SKM-1 treated with dmso at 0.1 percent for 144 hours (cell line): ENCODE data around the gene ENTPD8.
"Not testable (repeated sequence)": the region's sequence is repeated elsewhere in the genome, so short reads cannot be mapped to it uniquely, and the experiment has no call there.

Experiments used
- DNase-seq: peaks from one replicate; lab custom pipeline; 2025; ENCODE audit not compliant: unreplicated experiment; lab: John Stamatoyannopoulos, UW

The ENTPD8 gene

DNA sequence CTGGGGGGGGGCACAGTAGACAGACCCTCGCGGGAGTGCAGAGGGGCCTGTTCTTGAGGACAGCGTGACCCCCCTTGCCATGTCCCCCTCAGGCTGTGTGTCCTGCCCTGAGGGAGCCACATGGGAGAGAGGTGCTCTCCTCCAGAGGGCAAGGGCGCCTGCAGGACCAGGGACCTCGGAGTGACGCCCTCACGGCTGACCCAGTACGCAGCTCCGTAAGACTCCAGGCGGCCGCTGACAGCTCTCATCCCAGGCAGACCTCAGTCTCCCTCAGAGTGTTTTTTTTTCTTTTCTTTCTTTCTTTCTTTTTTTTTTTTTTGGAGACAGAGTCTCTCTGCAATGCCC lies 45.5 kb downstream of the ENTPD8 start:
- no peak for DNase-seq

DNA sequence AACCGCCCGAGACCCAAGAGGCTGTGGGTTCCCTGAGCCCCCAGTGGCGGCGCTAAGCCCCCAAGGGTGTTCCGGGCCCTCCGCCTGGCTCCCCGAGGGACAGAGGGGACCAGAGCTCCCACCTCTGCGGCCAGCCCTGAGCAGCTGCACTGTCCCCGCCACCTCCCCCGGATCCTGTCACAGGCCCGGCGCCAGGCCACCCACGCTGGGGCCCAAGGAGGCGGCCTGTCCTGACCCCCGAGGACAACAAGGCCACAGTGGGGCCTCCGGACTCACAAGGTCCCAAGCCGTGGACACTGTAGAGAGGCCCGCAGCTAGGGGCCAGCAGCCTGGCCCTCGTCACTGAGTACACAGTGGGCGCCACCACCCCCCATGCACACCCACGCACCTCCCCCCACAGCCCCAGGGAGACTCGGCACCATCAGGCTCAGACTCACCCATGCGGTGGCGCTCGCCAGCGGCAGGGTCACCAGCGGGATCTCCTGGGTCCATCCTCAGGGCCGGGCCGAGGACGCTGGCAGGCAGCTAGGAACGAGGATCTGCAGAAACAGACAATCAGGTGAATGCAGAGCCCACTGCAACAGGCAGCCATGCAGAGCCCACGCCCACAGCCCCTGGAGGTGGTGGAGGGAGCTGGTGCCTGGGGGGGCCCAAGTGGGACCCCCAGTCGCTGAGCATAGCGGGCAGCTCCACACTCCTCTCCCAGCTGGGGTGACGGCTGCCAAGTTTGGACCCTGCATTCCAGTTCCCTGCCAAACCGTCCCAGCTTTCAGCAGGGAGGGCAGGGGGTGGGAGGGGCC lies 46.1 kb downstream of the ENTPD8 start:
- DNase-seq, result no peak

DNA sequence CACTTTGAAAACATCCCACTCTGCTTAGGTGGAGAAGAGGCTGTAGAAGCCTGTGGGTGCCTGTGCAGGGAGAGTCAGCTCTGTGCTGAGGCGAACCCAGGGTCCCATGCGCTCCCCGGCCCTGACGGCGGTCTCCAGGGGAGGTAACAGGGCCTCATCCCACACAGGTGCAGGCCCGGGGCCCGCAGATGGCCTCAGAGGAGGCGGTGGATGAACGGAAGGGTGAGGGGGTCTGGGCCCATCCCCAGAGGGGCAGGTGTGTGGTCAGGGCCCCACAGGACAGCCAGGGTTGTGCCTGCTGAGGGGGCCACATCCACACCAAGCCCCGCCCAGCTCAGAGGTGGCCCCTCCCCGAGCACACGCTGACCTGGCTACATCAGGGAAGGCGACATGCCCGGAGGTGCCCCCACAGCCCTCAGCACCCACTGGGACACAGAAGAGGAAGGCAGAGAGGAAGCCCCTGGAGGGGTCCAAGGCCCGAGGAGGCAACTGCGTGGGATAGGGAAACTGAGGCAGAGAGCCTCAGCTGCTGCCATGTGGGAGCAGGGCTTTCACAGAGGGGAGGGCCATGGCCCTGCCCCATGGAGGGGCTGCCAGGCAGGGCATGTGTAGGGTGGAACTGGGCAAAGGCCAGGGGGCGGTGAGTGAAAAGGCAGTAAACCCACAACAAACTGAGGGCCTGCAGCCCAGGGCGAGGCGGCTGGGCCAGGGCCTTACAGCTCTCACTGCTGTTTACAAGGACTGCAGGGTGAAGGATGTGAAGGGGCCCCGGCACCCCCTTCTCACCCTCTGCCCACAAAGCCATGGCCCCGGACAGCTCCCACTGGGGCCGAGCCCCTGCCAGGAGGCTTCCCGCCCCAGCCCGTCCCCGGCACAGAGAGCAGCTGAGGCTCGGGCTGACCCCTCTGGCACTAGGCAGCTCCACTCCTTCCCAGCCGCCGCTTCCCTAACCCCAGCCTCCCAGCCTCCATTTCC lies 47.7 kb downstream of the ENTPD8 start:
- DNase-seq, result no peak

DNA sequence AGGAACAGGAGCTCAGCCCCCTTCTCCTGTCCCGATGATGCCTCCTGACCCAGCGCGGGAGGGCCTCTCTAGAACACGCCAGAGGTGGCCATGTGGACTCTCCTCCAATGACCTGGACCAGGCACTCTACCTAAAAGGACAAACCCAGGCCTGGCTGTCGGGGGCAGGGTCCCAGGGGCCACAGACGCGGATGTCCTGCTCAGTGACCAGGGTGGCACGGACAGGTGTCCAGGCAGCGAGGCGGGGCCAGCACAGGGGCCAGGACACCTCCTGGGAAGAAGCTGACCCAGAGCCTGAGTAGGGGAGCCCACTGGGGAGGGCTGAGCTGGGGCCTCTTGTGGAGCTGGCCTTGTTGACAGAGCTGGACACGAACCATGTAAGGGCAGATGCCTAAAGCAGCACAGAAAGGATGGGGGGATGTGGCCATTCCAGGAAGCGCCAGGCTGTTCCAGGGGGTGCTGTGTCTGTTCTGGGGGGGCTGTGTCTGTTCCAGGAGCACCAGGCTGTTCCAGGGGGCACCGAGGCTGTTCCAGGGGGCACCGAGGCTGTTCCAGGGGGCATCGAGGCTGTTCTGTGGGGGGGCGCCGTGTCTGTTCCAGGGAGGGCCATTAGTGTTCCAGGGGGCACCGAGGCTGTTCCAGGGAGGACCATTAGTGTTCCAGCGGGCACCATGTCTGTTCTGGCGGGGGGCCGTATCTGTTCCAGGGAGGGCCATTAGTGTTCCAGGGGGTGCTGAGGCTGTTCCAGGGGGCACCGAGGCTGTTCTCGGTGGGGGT lies 48.7 kb downstream of the ENTPD8 start:
- no peak for DNase-seq

DNA sequence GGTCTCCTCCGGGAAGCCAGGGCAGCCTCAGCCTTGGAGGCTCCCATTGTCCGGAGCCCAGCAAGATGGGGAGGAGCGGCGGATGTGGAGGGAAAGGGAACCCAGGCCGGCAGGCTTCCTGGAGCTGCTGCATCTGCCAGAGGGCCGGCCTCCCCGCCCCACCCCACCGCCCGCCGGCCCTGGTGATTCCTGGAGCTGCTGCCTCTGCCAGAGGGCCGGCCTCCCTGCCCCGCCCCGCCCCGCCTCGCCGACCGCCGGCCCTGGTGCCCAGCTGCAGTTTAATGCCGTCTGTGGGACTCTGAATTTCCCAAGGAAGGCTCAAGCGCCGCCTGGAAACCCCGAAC lies 49.8 kb downstream of the ENTPD8 start:
- no peak for DNase-seq

DNA sequence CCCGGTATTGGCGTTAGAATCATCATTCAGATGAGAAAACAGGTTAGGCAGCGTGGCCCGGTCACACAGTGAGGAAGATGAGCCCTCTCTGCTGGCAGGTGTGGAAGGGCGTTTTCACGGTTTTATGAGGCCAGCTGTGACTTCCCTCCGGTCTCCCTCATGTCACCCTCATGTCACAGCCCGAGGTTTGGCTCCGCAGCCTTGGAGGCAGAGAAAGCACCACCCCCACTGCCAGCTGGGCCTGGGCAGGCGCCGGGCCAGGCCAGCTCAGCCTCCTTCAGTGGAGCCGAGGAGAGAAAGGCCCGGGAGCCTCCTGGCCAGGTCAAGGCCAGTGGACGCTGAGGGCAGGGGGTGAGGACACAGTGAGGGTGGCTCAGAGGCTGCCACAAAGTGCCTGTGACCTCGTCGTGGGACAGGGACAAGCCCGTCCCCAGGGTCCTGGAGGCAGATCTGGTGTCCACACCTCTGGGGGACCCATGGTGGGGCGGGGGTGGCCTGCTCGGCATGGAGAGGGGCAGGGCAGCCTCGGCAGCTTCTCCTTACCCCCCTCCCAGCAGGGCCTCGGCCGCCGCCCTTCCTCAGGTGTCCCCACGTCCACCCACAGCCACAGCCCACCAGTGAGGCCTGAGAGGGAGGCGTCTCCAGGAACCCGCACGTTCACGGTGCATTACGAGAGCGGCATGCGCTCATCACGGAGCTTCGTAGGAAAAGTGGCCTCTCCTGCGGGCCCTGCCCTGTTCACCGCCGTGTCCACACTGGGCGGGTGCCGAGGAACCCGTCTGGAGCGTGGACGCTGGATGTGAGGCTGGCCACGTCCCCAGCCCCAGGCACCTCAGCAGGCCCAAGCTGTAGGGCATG lies 50.4 kb downstream of the ENTPD8 start:
- DNase-seq, result no peak

DNA sequence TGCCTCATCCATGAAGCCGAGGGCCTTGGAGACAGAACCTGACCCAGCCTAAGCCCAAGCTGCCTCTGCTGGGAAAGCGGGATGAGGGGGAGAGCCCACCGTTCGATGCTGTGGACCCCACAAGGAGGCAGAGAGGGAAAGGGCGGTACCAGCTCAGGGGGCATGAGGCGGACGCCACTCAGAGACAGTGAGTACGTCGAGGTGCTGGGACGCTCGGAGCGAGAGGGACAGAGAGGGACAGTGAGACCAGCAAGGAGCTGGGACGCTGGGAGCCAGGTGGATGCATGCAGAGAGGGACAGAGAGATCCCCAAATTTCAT lies 51.8 kb downstream of the ENTPD8 start:
- no peak for DNase-seq

DNA sequence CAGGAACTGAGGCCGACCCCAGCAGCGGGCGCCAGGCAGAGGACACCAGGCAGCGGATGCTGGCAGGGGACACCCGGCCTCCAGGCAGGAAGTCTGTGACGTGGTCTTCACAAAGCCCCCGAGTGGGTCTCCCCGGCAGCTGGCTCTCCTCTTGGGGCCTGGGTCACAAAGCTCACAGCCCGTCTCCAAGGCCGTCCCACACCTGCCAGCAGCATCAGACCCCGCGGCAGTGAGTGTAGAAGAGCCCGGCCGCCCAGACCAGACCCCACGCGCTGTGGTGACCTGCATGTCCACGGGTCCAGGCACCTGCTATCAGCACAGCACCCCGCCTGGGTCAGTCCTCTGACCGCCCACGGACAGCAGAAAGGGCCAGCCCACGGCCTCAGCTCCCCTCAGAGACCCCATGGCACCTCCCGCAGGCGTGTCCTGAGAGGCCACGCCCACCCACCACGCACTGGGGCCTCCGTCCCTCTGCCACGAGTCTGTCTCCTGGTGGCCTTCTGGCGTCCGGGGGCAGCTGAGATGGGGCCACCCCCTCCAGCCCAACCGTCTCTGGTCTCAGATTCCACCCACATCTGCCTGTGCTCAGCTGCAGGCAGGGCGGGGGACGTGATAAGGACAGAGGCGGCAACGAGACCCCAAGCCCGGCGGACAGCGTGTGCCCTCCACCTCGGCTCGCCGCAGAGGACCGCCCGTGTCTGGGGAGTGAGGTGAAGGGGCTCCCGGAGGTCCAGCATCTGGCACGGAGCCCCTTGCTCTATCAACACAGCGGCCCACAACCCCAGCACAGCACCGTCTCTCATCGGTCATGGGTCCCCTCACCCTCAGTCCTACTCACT lies 52.3 kb downstream of the ENTPD8 start:
- no peak for DNase-seq

DNA sequence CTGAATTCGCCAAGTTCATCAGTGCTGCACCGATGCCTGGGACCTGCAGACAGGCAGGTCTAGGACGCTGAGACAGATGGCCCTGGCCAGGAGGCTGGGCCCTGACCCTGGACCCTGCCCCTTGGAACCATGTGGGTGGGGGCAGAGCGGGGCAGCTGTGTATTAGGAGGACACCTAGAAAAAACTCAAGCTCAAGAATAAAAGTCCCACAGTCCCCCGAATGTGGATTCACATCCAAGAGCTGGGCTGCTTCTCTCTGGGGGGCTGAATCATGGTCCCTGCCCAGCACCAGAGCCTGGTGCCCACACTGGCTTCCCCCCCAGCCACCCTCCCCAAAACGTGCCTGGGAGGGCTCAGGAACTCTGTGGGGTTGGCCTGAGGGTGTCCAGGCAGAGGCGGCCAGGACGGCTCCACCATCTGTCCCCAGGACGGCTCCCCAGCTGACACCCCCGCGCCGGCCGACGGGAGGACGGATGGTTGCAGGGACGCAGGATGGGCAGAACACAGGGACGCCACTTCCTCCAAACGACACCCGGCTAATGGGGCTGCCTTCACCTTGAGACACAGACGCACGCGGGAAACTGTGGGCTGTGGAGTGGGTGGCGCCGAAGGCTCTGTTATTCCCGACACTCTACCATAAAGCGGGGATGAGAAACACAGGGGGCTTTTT lies 53.1 kb downstream of the ENTPD8 start:
- DNase-seq, result no peak

DNA sequence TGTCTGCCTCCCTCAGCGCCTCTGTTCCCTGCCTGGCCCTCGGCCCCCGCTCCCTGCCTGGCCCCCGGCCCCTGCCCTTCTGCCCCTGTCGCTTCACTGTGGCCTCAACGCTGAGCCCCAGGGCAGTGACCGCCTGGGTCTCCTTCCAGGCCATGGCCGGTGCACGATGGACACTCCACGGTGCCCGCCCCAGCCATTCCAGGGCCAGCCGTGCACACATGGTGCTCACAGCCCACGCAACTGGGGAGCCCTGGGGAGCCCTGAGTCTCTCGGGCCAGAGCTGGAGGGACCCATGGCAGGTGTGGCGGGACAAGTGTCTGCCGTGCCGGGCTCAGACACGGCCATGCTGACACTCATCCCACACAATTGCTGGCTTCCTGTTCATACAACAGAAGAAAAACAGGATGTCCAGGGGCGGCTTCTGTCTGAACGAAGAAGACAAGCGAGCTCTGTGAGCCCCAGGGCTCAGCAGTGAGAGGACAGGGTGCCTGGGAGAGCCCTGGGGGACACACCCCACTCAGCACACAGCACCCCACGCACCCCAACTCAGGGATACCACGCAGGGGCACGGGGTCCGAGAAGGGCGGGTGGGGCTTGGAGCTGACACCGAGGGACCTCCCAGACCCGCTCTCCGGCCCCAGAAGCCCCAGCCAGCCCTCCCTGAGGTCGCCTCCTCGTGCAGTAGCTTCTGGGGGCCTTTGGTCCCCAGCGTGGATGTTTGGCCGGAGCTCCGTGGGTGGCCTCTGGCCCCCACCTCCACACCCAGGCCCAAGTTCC lies 53.9 kb downstream of the ENTPD8 start:
- no peak for DNase-seq

DNA sequence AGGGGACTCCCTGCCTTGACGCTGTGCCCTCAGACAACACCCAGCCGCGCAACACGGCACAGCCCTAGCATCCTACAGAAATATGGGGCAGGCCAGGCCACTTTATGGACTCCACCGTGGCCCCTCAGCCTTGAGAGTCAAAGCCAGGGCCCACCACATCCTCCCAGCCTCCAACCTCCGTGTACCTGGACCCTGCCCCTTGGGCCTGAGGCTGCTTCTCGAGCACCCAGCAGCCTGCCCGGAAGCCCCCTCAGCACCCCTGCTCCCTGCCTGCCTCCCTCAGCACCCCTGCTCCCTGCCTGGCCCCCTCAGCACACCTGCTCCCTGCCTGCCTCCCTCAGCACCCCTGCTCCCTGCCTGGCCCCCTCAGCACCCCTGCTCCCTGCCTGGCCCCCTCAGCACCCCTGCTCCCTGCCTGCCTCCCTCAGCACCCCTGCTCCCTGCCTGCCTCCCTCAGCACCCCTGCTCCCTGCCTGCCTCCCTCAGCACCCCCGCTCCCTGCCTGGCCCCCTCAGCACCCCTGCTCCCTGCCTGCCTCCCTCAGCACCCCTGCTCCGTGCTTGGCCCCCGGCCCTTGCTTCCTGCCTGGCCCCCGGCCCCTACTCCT lies 54.5 kb downstream of the ENTPD8 start:
- DNase-seq, result not testable (repeated sequence)

DNA sequence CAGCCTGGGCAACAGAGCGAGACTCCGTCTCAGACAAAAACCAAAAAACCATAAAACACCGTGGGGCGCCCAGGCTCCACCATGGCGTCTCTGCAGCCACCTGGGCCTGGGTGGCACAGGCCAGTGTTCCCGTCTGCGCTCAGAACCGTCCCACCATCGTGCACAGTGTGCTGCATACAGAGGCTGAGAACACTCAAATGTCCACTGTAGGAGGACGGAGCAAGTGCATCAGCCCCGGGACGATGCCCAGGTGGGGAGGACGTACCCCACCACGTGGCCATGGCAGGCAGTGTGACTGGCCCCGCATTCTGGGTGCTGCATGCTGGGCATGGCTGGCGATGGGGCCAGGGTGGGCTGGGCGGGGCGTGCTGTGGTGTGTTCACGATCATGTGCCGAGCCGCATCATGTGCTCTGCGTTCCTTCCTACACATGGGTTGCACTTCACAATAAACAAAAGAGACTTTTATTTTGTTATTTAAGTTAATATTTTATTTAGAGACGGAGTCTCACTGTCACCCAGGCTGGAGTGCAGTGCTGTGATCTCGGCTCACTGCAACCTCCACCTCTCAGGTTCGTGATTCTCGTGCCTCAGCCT lies 56.0 kb downstream of the ENTPD8 start:
- no peak for DNase-seq
